GM13977 (cell line): Measurements from ENCODE around the gene RMND5B.

Experiments used
- DNase-seq: peaks from one replicate; pipeline ENCODE4 v3.0.0; 2012; ENCODE audit warnings: low spot score
- in situ Hi-C: fragments of 300-500 bp; cut with MboI; formaldehyde crosslinking; loops from one replicate; pipeline ENCODE4 v1.12.0; 2022; ENCODE audit warnings: low sequenced_read_pairs, low pct_unique_long_range_greater_than_20kb, mixed read lengths, inconsistent platforms; ENCODE audit not compliant: unreplicated experiment
- TF ChIP-seq, protein P1 (sequence below): IDR thresholded peaks from 2 replicates; pipeline ENCODE4 v1.5.1; 2012; ENCODE audit warnings: mild to moderate bottlenecking, control low read depth; ENCODE audit not compliant: insufficient read depth; ENCODE audit errors: extremely low read depth, missing control alignments

RMND5B gene

GRCh38 chr5:178106556-178107239 is 24.1 kb upstream of the RMND5B start:
- peak; percentile 50 for DNase-seq
- TF ChIP-seq, protein P1, sequence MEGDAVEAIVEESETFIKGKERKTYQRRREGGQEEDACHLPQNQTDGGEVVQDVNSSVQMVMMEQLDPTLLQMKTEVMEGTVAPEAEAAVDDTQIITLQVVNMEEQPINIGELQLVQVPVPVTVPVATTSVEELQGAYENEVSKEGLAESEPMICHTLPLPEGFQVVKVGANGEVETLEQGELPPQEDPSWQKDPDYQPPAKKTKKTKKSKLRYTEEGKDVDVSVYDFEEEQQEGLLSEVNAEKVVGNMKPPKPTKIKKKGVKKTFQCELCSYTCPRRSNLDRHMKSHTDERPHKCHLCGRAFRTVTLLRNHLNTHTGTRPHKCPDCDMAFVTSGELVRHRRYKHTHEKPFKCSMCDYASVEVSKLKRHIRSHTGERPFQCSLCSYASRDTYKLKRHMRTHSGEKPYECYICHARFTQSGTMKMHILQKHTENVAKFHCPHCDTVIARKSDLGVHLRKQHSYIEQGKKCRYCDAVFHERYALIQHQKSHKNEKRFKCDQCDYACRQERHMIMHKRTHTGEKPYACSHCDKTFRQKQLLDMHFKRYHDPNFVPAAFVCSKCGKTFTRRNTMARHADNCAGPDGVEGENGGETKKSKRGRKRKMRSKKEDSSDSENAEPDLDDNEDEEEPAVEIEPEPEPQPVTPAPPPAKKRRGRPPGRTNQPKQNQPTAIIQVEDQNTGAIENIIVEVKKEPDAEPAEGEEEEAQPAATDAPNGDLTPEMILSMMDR, result no peak
- in situ Hi-C loops, result no loop called here

GRCh38 chr5:178107756-178108310 is 23.0 kb upstream of the RMND5B start:
- in situ Hi-C loops, result no loop called here
- TF ChIP-seq, protein P1, result no peak
- no peak for DNase-seq

- no peak for DNase-seq
- TF ChIP-seq, protein P1, result no peak
- in situ Hi-C loops, result no loop called here
These were observed 22.4 kb upstream of the RMND5B start for GRCh38 chr5:178108446-178108845.

- in situ Hi-C loops, result no loop called here
- no peak for DNase-seq
- TF ChIP-seq, protein P1, result no peak
These were observed 21.8 kb upstream of the RMND5B start for GRCh38 chr5:178108966-178109365.

GRCh38 chr5:178110511-178110910 is 20.3 kb upstream of the RMND5B start:
- no peak for DNase-seq
- in situ Hi-C loops, result no loop called here
- TF ChIP-seq, protein P1, result no peak

DNA sequence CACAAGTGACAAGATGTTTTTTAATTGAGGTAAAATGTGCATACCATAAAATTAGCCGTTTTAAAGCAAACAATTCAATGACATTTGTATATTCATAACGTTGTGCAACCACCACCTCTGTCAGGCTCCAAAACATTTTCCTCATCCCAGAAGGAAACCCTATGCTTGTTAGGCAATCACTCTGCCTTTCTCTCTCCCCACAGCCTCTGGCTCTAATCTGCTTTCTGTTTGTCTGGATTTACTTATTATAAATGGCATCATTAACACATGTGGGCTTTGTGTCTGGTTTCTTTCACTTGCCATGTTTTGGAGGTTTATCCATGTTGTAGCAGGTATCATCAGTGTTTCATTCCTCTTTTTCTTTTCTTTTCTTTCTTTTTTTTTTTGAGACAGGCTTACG is 18.9 kb upstream of the RMND5B start:
- DNase-seq, result no peak
- TF ChIP-seq, protein P1, result no peak
- in situ Hi-C loops, result no loop called here
